ENCODE measurements around the gene ALDH3A1. TPM values are rescaled to one million over a fixed set of nuclear protein-coding genes. Genes with fewer than 3 reads are reported as not detected.

The ALDH3A1 gene
- total and polyA plus RNA-seq, 12 donors = 0.12 to 1.5 (median 0.44) TPM; not detected in 8

- Histone ChIP-seq H3K27me3 (no peaks in the 10 kb centered on the region), H3K4me3 (no peak overlapping the region), H3K36me3 (no peaks in the 10 kb centered on the region), H3K9me3 (no peaks in the 10 kb centered on the region), H3K27ac (no peak overlapping the region), H3K4me1 (no peaks in the 10 kb centered on the region)
- ATAC-seq (peak in 1 of 8 donors; percentile 18), DNase-seq (no peak)
- TF ChIP-seq CTCF (IDR thresholded peaks at IDR 0.05) = no peak
- intact Hi-C loops (cut with DNase I) = no loop called here
- 95 to 98% methylated on average over 14 of the region's 14 CpGs for WGBS, 2 donors
Observed at GRCh38 chr17:19738073-19738449, 10.0 kb downstream of the ALDH3A1 start.

GRCh38 chr17:19737305-19738072, 10.6 kb downstream of the ALDH3A1 start:
- no peak for DNase-seq
- H3K36me3 ChIP-seq = no peaks in the 10 kb centered on the region
- no peak overlapping the region for H3K4me3 ChIP-seq
- no peaks in the 10 kb centered on the region for H3K4me1 ChIP-seq
- no peaks in the 10 kb centered on the region for H3K27me3 ChIP-seq
- intact Hi-C loops (cut with DNase I) = no loop called here
- 80 to 82% methylated on average over 15 of the region's 15 CpGs for WGBS, 2 donors
- no peaks in the 10 kb centered on the region for H3K9me3 ChIP-seq
- no peak overlapping the region for H3K27ac ChIP-seq
- peak in 1 of 8 donors; percentile 9 for ATAC-seq
- TF ChIP-seq CTCF (IDR thresholded peaks at IDR 0.05) = no peak

- Histone ChIP-seq H3K9me3 (no peaks in the 10 kb centered on the region), H3K4me1 (peaks cover 0 to 3% (median 0%) of the 10 kb centered on the region in 9 donors), H3K27ac (no peak overlapping the region), H3K27me3 (no peaks in the 10 kb centered on the region), H3K36me3 (no peaks in the 10 kb centered on the region), H3K4me3 (no peak overlapping the region)
- 65 to 78% methylated on average over 11 of the region's 11 CpGs for WGBS, 2 donors
- ATAC-seq (no peak), DNase-seq (no peak)
- no peak for TF ChIP-seq CTCF (IDR thresholded peaks at IDR 0.05)
- intact Hi-C loops (cut with DNase I) = no loop called here
Observed at GRCh38 chr17:19736071-19736470, 12.0 kb downstream of the ALDH3A1 start.

GRCh38 chr17:19733953-19734526, 14.1 kb downstream of the ALDH3A1 start:
- H3K9me3 ChIP-seq = no peaks in the 10 kb centered on the region
- intact Hi-C loops (cut with DNase I) = no loop called here
- H3K36me3 ChIP-seq = no peaks in the 10 kb centered on the region
- H3K27ac ChIP-seq = no peak overlapping the region
- no peak overlapping the region for H3K4me3 ChIP-seq
- peaks cover 0 to 9% (median 0%) of the 10 kb centered on the region in 9 donors for H3K4me1 ChIP-seq
- H3K27me3 ChIP-seq = no peaks in the 10 kb centered on the region
- WGBS, 2 donors = 78% methylated on average over 11 of the region's 11 CpGs
- DNase-seq (no peak), ATAC-seq (no peak)
- no peak for TF ChIP-seq CTCF (IDR thresholded peaks at IDR 0.05)
